ENCODE results near the gene HDAC5.

Gene HDAC5

GRCh38 chr17:44119798-44120197 lies 3.6 kb downstream of the HDAC5 start:
- Histone ChIP-seq H3K9me2 (replicated peaks; ENCODE audit: control insufficient read depth, low read length) (no peaks in the 10 kb centered on the region), H3K4me2 (ENCODE audit: low read length) (no peak overlapping the region), H4K20me1 (ENCODE audit: control insufficient read depth, insufficient read depth, low read depth, low read length) (0 out of 2 replicates have a peak, but pooled peaks cover 4% of the 10 kb centered on the region), H3F3A (ENCODE audit: control insufficient read depth, insufficient read depth) (no peaks in the 10 kb centered on the region), H3K27ac (ENCODE audit: low read depth, low read length) (no peak overlapping the region), H3K36me3 (ENCODE audit: control insufficient read depth, low read length) (no peaks in the 10 kb centered on the region), H3K4me1 (ENCODE audit: control insufficient read depth, low read length) (peaks cover 21% of the 10 kb centered on the region), H3K9me3 (ENCODE audit: control insufficient read depth, insufficient read depth, low read length) (no peaks in the 10 kb centered on the region), H3K27me3 (ENCODE audit: control insufficient read depth, low read length) (no peaks in the 10 kb centered on the region), H3K79me2 (ENCODE audit: control insufficient read depth, low read length) (peaks cover 24% of the 10 kb centered on the region), H3K4me3 (ENCODE audit: low read length) (no peak overlapping the region)
- TF ChIP-seq, protein P1, sequence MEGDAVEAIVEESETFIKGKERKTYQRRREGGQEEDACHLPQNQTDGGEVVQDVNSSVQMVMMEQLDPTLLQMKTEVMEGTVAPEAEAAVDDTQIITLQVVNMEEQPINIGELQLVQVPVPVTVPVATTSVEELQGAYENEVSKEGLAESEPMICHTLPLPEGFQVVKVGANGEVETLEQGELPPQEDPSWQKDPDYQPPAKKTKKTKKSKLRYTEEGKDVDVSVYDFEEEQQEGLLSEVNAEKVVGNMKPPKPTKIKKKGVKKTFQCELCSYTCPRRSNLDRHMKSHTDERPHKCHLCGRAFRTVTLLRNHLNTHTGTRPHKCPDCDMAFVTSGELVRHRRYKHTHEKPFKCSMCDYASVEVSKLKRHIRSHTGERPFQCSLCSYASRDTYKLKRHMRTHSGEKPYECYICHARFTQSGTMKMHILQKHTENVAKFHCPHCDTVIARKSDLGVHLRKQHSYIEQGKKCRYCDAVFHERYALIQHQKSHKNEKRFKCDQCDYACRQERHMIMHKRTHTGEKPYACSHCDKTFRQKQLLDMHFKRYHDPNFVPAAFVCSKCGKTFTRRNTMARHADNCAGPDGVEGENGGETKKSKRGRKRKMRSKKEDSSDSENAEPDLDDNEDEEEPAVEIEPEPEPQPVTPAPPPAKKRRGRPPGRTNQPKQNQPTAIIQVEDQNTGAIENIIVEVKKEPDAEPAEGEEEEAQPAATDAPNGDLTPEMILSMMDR (IDR thresholded peaks at IDR 0.05; ENCODE audit: low read depth, low read length, poor library complexity, severe bottlenecking): no peak
- no peak for TF ChIP-seq EZH2phosphoT487 (IDR thresholded peaks at IDR 0.05; ENCODE audit: borderline replicate concordance, low read length)

- H3K36me3 ChIP-seq (ENCODE audit: control insufficient read depth, low read length): no peaks in the 10 kb centered on the region
- no peak overlapping the region for H3K4me2 ChIP-seq (ENCODE audit: low read length)
- no peaks in the 10 kb centered on the region for H3K27me3 ChIP-seq (ENCODE audit: control insufficient read depth, low read length)
- H3F3A ChIP-seq (ENCODE audit: control insufficient read depth, insufficient read depth): no peaks in the 10 kb centered on the region
- H3K79me2 ChIP-seq (ENCODE audit: control insufficient read depth, low read length): peaks cover 24% of the 10 kb centered on the region
- 0 out of 2 replicates have a peak, but pooled peaks cover 4% of the 10 kb centered on the region for H4K20me1 ChIP-seq (ENCODE audit: control insufficient read depth, insufficient read depth, low read depth, low read length)
- peaks cover 16% of the 10 kb centered on the region for H3K4me1 ChIP-seq (ENCODE audit: control insufficient read depth, low read length)
- TF ChIP-seq, protein P1 (IDR thresholded peaks at IDR 0.05; ENCODE audit: low read depth, low read length, poor library complexity, severe bottlenecking): no peak
- TF ChIP-seq EZH2phosphoT487 (IDR thresholded peaks at IDR 0.05; ENCODE audit: borderline replicate concordance, low read length): no peak
- no peaks in the 10 kb centered on the region for H3K9me2 ChIP-seq (replicated peaks; ENCODE audit: control insufficient read depth, low read length)
- H3K27ac ChIP-seq (ENCODE audit: low read depth, low read length): no peak overlapping the region
- H3K4me3 ChIP-seq (ENCODE audit: low read length): no peak overlapping the region
- no peaks in the 10 kb centered on the region for H3K9me3 ChIP-seq (ENCODE audit: control insufficient read depth, insufficient read depth, low read length)
Measured at GRCh38 chr17:44119062-44119461, 4.4 kb downstream of the HDAC5 start.

DNA sequence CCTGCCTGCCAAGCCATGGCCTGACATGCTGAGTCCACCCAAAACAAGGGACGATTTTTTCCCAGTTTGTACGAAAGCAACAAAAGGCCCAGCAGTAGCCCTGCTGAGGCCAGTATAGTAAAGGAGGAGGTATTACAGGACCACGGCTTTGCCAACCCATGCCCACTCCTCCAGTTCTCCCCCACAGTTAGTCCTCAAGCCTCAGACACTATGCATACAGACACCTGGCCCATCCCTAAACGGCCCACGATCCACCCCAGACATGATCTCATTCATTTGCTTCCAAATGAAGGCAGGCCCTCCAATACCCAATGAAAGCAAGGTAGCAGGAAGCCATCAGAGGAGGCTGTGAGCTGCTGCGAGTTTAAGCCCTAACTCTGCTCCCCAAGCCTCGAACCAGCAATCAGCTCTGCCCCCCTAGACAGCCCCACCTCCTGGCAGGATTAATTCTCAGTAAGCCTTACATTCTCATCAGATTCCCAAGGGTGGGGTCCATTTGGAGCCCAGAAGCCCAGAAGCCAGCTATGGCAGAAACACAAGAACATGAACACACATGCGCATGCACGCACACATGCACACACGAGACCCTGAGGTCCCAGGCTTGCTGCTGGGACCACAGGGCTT lies 4.9 kb downstream of the HDAC5 start:
- 0 out of 2 replicates have a peak, but pooled peaks cover 4% of the 10 kb centered on the region for H4K20me1 ChIP-seq (ENCODE audit: control insufficient read depth, insufficient read depth, low read depth, low read length)
- H3K79me2 ChIP-seq (ENCODE audit: control insufficient read depth, low read length): peaks cover 24% of the 10 kb centered on the region
- H3K4me1 ChIP-seq (ENCODE audit: control insufficient read depth, low read length): peaks cover 15% of the 10 kb centered on the region
- no peaks in the 10 kb centered on the region for H3K36me3 ChIP-seq (ENCODE audit: control insufficient read depth, low read length)
- H3K9me2 ChIP-seq (replicated peaks; ENCODE audit: control insufficient read depth, low read length): no peaks in the 10 kb centered on the region
- H3K4me2 ChIP-seq (ENCODE audit: low read length): no peak overlapping the region
- H3K9me3 ChIP-seq (ENCODE audit: control insufficient read depth, insufficient read depth, low read length): no peaks in the 10 kb centered on the region
- H3K27ac ChIP-seq (ENCODE audit: low read depth, low read length): no peak overlapping the region
- TF ChIP-seq EZH2phosphoT487 (IDR thresholded peaks at IDR 0.05; ENCODE audit: borderline replicate concordance, low read length): no peak
- TF ChIP-seq, protein P1 (IDR thresholded peaks at IDR 0.05; ENCODE audit: low read depth, low read length, poor library complexity, severe bottlenecking): no peak
- no peak overlapping the region for H3K4me3 ChIP-seq (ENCODE audit: low read length)
- H3F3A ChIP-seq (ENCODE audit: control insufficient read depth, insufficient read depth): no peaks in the 10 kb centered on the region
- no peaks in the 10 kb centered on the region for H3K27me3 ChIP-seq (ENCODE audit: control insufficient read depth, low read length)
